ENCODE measurements around the gene TNK1.
A peak's percentile ranks its signal among the peaks of the same experiment; 100 is the strongest.

TNK1 gene

DNA sequence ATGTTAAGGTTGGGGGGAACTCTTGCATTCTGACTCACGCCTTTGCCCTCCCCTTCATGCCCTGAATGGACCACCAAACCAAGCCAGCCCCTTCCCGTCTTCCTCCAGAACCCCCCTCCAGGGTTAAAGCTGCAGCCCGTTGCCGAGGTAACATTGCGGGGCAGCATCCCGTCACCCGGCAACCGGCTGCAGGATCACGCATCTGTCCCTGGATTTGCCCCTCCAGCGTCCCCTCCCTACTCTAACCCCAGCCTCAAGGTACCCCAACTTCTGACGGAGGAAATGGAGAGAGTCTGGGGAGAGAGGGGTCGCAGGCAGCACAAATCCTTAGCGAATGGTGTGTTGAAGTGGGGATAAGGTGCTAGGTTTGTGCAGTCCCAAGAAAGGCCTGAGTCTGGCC is 26.2 kb downstream of the TNK1 start:
- TF ChIP-seq ZNF266 (tag by site-specific recombination; IDR thresholded peaks at IDR 0.05; ENCODE audit: low read depth) = no peak
- TF ChIP-seq ZNF621 (tag by site-specific recombination; IDR thresholded peaks at IDR 0.05) = no peak
- no peak for TF ChIP-seq ZNF473 (tag by site-specific recombination; IDR thresholded peaks at IDR 0.05)
- TF ChIP-seq MYNN (tag by site-specific recombination; IDR thresholded peaks at IDR 0.05; ENCODE audit: borderline replicate concordance) = peak; percentile 96
- CTCF ChIA-PET = interaction anchor here (0.5 to 1.4 kb wide), 7 partner anchors 9 to 154 kb away, joined by 3 to 7 read pairs (median 3); no protein-coding TSS in a partner anchor
- Histone ChIP-seq H3K9me3 (ENCODE audit: control insufficient read depth, insufficient read depth, low read depth, low read length) (no peaks in the 10 kb centered on the region), H3K36me3 (ENCODE audit: control insufficient read depth in 2 of 2, insufficient read depth in 1 of 2, low read length in 2 of 2) (peaks cover 7 to 27% of the 10 kb centered on the region in 2 experiments), H3K27ac (ENCODE audit: extremely low read depth, low read depth, low read length) (no peak overlapping the region), H3K4me1 (ENCODE audit: control insufficient read depth, insufficient read depth, low read length) (peaks cover 8% of the 10 kb centered on the region), H3K4me3 (ENCODE audit: low read depth, low read length) (no peak overlapping the region)
- POLR2A ChIA-PET = interaction anchor here (0.5 to 1.7 kb wide), 4 partner anchors 13 to 268 kb away, joined by 4 to 5 read pairs (median 4); partner anchors contain the start of genes PLSCR3 and TMEM102

DNA sequence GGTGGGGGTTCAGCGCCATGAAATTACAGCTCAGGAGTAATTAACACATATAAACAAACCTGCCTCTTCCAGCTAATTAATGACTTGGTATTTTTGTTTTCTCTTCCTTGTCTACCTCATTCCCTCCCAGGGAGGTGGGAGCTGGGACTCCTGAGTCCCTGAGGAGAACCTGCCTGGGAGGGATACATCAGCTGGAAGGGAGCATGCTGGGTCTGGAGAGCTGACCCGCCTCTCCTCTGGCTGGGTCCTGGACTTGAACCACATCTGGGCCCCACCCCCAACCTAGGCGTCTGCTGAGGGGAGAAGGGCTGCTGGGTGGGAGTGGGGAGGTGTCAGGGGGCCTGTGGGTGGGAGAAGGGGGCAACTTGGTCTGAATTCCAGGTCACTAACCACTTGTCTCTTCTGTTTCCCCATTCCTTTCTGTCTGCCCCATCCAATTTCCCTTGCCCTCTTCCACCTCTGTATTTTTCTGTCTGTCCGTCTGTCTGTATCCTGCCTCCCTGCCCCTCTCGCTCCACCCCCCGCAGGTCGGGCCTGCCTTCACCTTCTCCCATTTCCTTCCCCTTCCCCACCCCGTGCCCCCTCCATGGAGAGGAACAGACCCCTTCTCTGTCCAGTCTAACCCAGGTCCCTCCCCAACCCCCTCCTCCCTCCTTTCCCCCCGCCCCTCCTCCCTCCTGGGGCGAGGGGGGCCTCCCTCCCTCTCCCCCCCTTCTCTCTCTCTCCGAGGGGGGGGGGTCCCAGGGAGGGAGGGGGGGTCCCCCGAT is 26.8 kb downstream of the TNK1 start, which contains the start of gene NLGN2:
NLGN2 (plus strand) TSS at position 361 of the 767 bp plus-strand sequence. CDS start 411 bp downstream, outside the sequence.
- Histone ChIP-seq H3K27ac (ENCODE audit: extremely low read depth, low read depth, low read length) (no peak within 1 kb of the TSS), H3K9me3 (ENCODE audit: control insufficient read depth, insufficient read depth, low read depth, low read length) (no peaks in the 10 kb centered on the region), H3K4me3 (ENCODE audit: low read depth, low read length) (no peak within 1 kb of the TSS), H3K4me1 (ENCODE audit: control insufficient read depth, insufficient read depth, low read length) (peaks cover 8% of the 10 kb centered on the region), H3K36me3 (ENCODE audit: control insufficient read depth in 2 of 2, insufficient read depth in 1 of 2, low read length in 2 of 2) (peaks cover 3 to 27% of the 10 kb centered on the region in 2 experiments)
- ChIA-PET POLR2A (interaction anchor here (0.5 to 1.7 kb wide), 3 partner anchors 13 to 267 kb away, joined by 4 to 5 read pairs (median 4); partner anchors contain the start of genes PLSCR3 and TMEM102), CTCF (interaction anchor here (0.5 to 1.4 kb wide), 5 partner anchors 9 to 103 kb away, joined by 3 to 7 read pairs (median 3); no protein-coding TSS in a partner anchor)
- TF ChIP-seq TCF7L2 (IDR thresholded peaks at IDR 0.05; ENCODE audit: borderline replicate concordance, low read depth, low read length) = no peak
- TF ChIP-seq, protein P1, sequence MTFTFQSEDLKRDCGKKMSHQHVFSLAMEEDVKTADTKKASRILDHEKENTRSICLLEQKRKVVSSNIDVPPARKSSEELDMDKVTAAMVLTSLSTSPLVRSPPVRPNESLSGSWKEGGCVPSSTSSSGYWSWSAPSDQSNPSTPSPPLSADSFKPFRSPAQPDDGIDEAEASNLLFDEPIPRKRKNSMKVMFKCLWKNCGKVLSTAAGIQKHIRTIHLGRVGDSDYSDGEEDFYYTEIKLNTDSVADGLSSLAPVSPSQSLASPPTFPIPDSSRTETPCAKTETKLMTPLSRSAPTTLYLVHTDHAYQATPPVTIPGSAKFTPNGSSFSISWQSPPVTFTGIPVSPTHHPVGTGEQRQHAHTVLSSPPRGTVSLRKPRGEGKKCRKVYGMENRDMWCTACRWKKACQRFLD (tag by site-specific recombination; IDR thresholded peaks at IDR 0.05) = no peak
- peak; percentile 62 for TF ChIP-seq ZIC2 (tag by site-specific recombination; IDR thresholded peaks at IDR 0.05)
- TF ChIP-seq ZNF621 (tag by site-specific recombination; IDR thresholded peaks at IDR 0.05) = no peak
- no peak for TF ChIP-seq KLF1 (tag by site-specific recombination; IDR thresholded peaks at IDR 0.05)
- TF ChIP-seq IKZF3 (tag by site-specific recombination; IDR thresholded peaks at IDR 0.05) = 0 out of 2 replicates have a peak, but pooled peaks have one; percentile 28
- no peak for TF ChIP-seq ZNF391 (tag by site-specific recombination; IDR thresholded peaks at IDR 0.05; ENCODE audit: borderline replicate concordance, low read depth)
- TF ChIP-seq ZNF843 (tag by site-specific recombination; IDR thresholded peaks at IDR 0.05) = no peak
- no peak for TF ChIP-seq ZNF600 (tag by site-specific recombination; IDR thresholded peaks at IDR 0.05)
- TF ChIP-seq, protein P2, sequence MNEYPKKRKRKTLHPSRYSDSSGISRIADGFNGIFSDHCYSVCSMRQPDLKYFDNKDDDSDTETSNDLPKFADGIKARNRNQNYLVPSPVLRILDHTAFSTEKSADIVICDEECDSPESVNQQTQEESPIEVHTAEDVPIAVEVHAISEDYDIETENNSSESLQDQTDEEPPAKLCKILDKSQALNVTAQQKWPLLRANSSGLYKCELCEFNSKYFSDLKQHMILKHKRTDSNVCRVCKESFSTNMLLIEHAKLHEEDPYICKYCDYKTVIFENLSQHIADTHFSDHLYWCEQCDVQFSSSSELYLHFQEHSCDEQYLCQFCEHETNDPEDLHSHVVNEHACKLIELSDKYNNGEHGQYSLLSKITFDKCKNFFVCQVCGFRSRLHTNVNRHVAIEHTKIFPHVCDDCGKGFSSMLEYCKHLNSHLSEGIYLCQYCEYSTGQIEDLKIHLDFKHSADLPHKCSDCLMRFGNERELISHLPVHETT (tag by site-specific recombination; IDR thresholded peaks at IDR 0.05) = no peak
- no peak for TF ChIP-seq ZNF658 (tag by site-specific recombination; IDR thresholded peaks at IDR 0.05)
- no peak for TF ChIP-seq ZNF426 (tag by site-specific recombination; IDR thresholded peaks at IDR 0.05)
- TF ChIP-seq ZNF707 (tag by site-specific recombination; IDR thresholded peaks at IDR 0.05) = no peak
- TF ChIP-seq ZNF16 (tag by site-specific recombination; IDR thresholded peaks at IDR 0.05; ENCODE audit: low read depth) = no peak
- TF ChIP-seq ZNF423 (tag by site-specific recombination; IDR thresholded peaks at IDR 0.05) = no peak
- TF ChIP-seq ZNF138 (tag by site-specific recombination; IDR thresholded peaks at IDR 0.05; ENCODE audit: borderline replicate concordance) = no peak
- TF ChIP-seq, protein P3, sequence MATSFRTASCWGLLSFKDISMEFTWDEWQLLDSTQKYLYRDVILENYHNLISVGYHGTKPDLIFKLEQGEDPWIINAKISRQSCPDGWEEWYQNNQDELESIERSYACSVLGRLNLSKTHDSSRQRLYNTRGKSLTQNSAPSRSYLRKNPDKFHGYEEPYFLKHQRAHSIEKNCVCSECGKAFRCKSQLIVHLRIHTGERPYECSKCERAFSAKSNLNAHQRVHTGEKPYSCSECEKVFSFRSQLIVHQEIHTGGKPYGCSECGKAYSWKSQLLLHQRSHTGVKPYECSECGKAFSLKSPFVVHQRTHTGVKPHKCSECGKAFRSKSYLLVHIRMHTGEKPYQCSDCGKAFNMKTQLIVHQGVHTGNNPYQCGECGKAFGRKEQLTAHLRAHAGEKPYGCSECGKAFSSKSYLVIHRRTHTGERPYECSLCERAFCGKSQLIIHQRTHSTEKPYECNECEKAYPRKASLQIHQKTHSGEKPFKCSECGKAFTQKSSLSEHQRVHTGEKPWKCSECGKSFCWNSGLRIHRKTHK (tag by site-specific recombination; IDR thresholded peaks at IDR 0.05) = no peak
- TF ChIP-seq ZNF514 (tag by site-specific recombination; IDR thresholded peaks at IDR 0.05) = no peak
- TF ChIP-seq, protein P4, sequence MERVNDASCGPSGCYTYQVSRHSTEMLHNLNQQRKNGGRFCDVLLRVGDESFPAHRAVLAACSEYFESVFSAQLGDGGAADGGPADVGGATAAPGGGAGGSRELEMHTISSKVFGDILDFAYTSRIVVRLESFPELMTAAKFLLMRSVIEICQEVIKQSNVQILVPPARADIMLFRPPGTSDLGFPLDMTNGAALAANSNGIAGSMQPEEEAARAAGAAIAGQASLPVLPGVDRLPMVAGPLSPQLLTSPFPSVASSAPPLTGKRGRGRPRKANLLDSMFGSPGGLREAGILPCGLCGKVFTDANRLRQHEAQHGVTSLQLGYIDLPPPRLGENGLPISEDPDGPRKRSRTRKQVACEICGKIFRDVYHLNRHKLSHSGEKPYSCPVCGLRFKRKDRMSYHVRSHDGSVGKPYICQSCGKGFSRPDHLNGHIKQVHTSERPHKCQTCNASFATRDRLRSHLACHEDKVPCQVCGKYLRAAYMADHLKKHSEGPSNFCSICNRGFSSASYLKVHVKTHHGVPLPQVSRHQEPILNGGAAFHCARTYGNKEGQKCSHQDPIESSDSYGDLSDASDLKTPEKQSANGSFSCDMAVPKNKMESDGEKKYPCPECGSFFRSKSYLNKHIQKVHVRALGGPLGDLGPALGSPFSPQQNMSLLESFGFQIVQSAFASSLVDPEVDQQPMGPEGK (tag by site-specific recombination; IDR thresholded peaks at IDR 0.05) = 0 out of 2 replicates have a peak, but pooled peaks have one; percentile 30
- no peak for TF ChIP-seq ZNF610 (tag by site-specific recombination; IDR thresholded peaks at IDR 0.05; ENCODE audit: borderline replicate concordance)
- TF ChIP-seq, protein P5, sequence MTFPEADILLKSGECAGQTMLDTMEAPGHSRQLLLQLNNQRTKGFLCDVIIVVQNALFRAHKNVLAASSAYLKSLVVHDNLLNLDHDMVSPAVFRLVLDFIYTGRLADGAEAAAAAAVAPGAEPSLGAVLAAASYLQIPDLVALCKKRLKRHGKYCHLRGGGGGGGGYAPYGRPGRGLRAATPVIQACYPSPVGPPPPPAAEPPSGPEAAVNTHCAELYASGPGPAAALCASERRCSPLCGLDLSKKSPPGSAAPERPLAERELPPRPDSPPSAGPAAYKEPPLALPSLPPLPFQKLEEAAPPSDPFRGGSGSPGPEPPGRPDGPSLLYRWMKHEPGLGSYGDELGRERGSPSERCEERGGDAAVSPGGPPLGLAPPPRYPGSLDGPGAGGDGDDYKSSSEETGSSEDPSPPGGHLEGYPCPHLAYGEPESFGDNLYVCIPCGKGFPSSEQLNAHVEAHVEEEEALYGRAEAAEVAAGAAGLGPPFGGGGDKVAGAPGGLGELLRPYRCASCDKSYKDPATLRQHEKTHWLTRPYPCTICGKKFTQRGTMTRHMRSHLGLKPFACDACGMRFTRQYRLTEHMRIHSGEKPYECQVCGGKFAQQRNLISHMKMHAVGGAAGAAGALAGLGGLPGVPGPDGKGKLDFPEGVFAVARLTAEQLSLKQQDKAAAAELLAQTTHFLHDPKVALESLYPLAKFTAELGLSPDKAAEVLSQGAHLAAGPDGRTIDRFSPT (tag by site-specific recombination; IDR thresholded peaks at IDR 0.05) = no peak
- no peak for TF ChIP-seq ZNF223 (tag by site-specific recombination; IDR thresholded peaks at IDR 0.05)

All from HEK293 (cell line).